HepG2 (cell line): Measurements from ENCODE around the gene DAGLB. TPM values are rescaled to one million over a fixed set of nuclear protein-coding genes. Genes with fewer than 3 reads are reported as not detected.

Experiments
- GABPA ChIP-seq, 2 experiments: IDR thresholded peaks; 2 replicates each; pipeline ENCODE4 v1.6.1; 2011 to 2016; ENCODE audit warnings: low read depth in 2 of 2, low read length in 1 of 2, missing biosample characterization in 1 of 2, missing genetic modification characterization in 1 of 2
- HNF4A ChIP-seq: sonication (generic); formaldehyde crosslinking; IDR thresholded peaks from 2 replicates; pipeline ENCODE4 v1.4.0; 2020; ENCODE audit warnings: missing genetic modification reagents
- JUN ChIP-seq: sonication (generic); formaldehyde crosslinking; IDR thresholded peaks from 2 replicates; pipeline ENCODE4 v1.4.0; 2020; ENCODE audit warnings: mild to moderate bottlenecking, missing genetic modification reagents
- KDM1A ChIP-seq: IDR thresholded peaks from 2 replicates; pipeline ENCODE4 v1.6.1; 2016; ENCODE audit warnings: missing compliant biosample characterization
- MZF1 ChIP-seq: sonication (generic); formaldehyde crosslinking; IDR thresholded peaks from 2 replicates; pipeline ENCODE4 v1.8.1; 2023; ENCODE audit warnings: mild to moderate bottlenecking, missing genetic modification reagents, borderline replicate concordance
- NR1H2 ChIP-seq: sonication (generic); formaldehyde crosslinking; IDR thresholded peaks from 2 replicates; pipeline ENCODE4 v1.8.1; 2022; ENCODE audit warnings: low read depth, missing genetic modification reagents, borderline replicate concordance
- SKI ChIP-seq: fragments of 450-650 bp; IDR thresholded peaks from one replicate; pipeline ENCODE4 v1.6.1; 2018; ENCODE audit warnings: mild to moderate bottlenecking; ENCODE audit not compliant: partially characterized antibody
- SOX13 ChIP-seq, 3 experiments: fragments of 450-650 bp in 1 of 3; sonication (generic) in 1 of 3; formaldehyde crosslinking in 1 of 3; IDR thresholded peaks in 2 of 3; conservative IDR thresholded peaks in 1 of 3; 2 replicates each; pipeline versions ENCODE4 v1.5.0 to v1.6.1; 2016 to 2020; ENCODE audit warnings: antibody characterized with exemption in 1 of 3, mild to moderate bottlenecking in 1 of 3, missing compliant biosample characterization in 1 of 3, missing genetic modification reagents in 1 of 3, moderate library complexity in 1 of 3
- STAT5B ChIP-seq: sonication (generic); formaldehyde crosslinking; IDR thresholded peaks from 2 replicates; pipeline ENCODE4 v1.4.0; 2020; ENCODE audit warnings: missing genetic modification reagents
- SUZ12 ChIP-seq: fragments of 150-350 bp; IDR thresholded peaks from 2 replicates; pipeline ENCODE4 v1.6.1; 2014; ENCODE audit warnings: low read depth, low read length
- TARDBP ChIP-seq: sonication (generic); formaldehyde crosslinking; IDR thresholded peaks from 2 replicates; pipeline ENCODE4 v1.8.0; 2022; ENCODE audit warnings: mild to moderate bottlenecking, missing genetic modification reagents
- TEAD3 ChIP-seq: optimal IDR thresholded peaks from 2 replicates; pipeline ENCODE3; 2016; ENCODE audit warnings: borderline replicate concordance
- ZFP82 ChIP-seq: sonication (generic); formaldehyde crosslinking; IDR thresholded peaks from 2 replicates; pipeline ENCODE4 v1.5.1; 2020; ENCODE audit warnings: mild to moderate bottlenecking, missing genetic modification reagents, borderline replicate concordance
- ZFYVE20 ChIP-seq: sonication (generic); formaldehyde crosslinking; IDR thresholded peaks from 2 replicates; pipeline ENCODE4 v1.8.0; 2023; ENCODE audit warnings: low read depth, mild to moderate bottlenecking, moderate library complexity, missing genetic modification reagents, borderline replicate concordance
- ZMAT3 ChIP-seq: sonication (generic); formaldehyde crosslinking; conservative IDR thresholded peaks from 2 replicates; pipeline ENCODE4 v1.7.0; 2021; ENCODE audit warnings: missing genetic modification reagents
- ZNF432 ChIP-seq: sonication (generic); formaldehyde crosslinking; IDR thresholded peaks from 2 replicates; pipeline ENCODE4 v1.5.0; 2020; ENCODE audit warnings: missing genetic modification reagents, mild to moderate bottlenecking, borderline replicate concordance
- ZNF451 ChIP-seq: sonication (generic); formaldehyde crosslinking; IDR thresholded peaks from 2 replicates; pipeline ENCODE4 v1.5.0; 2020; ENCODE audit warnings: mild to moderate bottlenecking, missing genetic modification reagents
- ZNF614 ChIP-seq: IDR thresholded peaks from 2 replicates; pipeline ENCODE4 v1.6.1; 2018; ENCODE audit warnings: missing biosample characterization, missing genetic modification reagents, inconsistent platforms, borderline replicate concordance
- ZNF616 ChIP-seq: sonication (generic); formaldehyde crosslinking; IDR thresholded peaks from 2 replicates; pipeline ENCODE4 v1.5.0; 2020; ENCODE audit warnings: low read depth, mild to moderate bottlenecking, missing genetic modification reagents
- ZNF749 ChIP-seq: sonication (generic); formaldehyde crosslinking; IDR thresholded peaks from 2 replicates; pipeline ENCODE4 v1.8.0; 2022; ENCODE audit warnings: mild to moderate bottlenecking, missing genetic modification reagents, moderate library complexity, borderline replicate concordance
- ZNF773 ChIP-seq: sonication (generic); formaldehyde crosslinking; IDR thresholded peaks from 2 replicates; pipeline ENCODE4 v1.4.0; 2020; ENCODE audit warnings: missing genetic modification reagents, borderline replicate concordance
- polyA plus RNA-seq, 8 experiments: library from polyadenylated mRNA; depleted of rRNA in 3 of 8; stranded (reverse) in 7 of 8; unstranded in 1 of 8; fragments of >200 nt; fragmentation: Illumina TruSeq in 4 of 8; extraction: Trizol in 4 of 8; gene quantifications; 2 replicates each; pipeline versions ENCODE4 v1.2.1 to v1.2.3, GENCODE V29; 2011 to 2016; ENCODE audit warnings: low read depth in 4 of 8, missing spikeins in 1 of 8, mixed read lengths in 1 of 8; ENCODE audit not compliant: insufficient read depth in 1 of 8
- total RNA-seq, 5 experiments: library from RNA; depleted of rRNA; stranded (reverse); fragments of >200 nt; fragmentation: Illumina TruSeq; extraction: Trizol; gene quantifications; 2 replicates each; pipeline ENCODE4 v1.2.3, GENCODE V29; 2016; ENCODE audit warnings: low read depth in 1 of 5
- TF ChIP-seq, protein P1 (sequence below), 2 experiments: sonication (generic) in 1 of 2; formaldehyde crosslinking in 1 of 2; IDR thresholded peaks; 2 replicates each; pipeline versions ENCODE4 v1.4.0 to v1.6.1; 2016 to 2020; ENCODE audit warnings: borderline replicate concordance in 1 of 2, low read depth in 1 of 2, mild to moderate bottlenecking in 1 of 2, missing genetic modification reagents in 1 of 2
- TF ChIP-seq, protein P2 (sequence below): sonication (generic); formaldehyde crosslinking; IDR thresholded peaks from 2 replicates; pipeline ENCODE4 v1.5.0; 2020; ENCODE audit warnings: mild to moderate bottlenecking, missing genetic modification reagents, borderline replicate concordance
- TF ChIP-seq, protein P3 (sequence below): sonication (generic); formaldehyde crosslinking; IDR thresholded peaks from 2 replicates; pipeline ENCODE4 v1.5.0; 2020; ENCODE audit warnings: missing genetic modification reagents

DAGLB gene
- total and polyA plus RNA-seq, 2 of the 13 experiments (the other 11 are each of a cell fraction or from before 2014, with no cell fraction given), result 7.9 to 9.8 TPM

DNA sequence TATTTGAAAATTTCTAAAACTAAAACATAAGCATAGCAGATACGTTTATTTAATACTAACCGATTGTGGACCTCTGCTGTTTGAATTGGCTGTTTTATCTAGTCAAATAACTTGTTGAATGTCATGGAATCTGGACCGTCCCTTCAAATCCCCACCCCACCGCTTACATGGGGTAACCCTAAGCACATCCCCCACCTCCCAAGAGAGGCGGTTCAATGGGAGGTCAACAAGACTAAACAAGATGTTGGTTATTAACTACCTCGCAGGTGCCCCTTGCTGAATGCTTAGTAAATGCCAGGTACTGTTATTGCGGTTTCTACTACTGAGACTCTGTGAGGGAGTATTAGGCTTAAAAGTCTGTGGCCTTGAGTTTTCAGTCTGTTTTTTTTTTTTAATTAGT is 70.9 kb downstream of the DAGLB start (continued):
- TF ChIP-seq ZNF616 (CRISPR knock-in tag) (no peak), HNF4A (CRISPR knock-in tag) (peak; percentile 45), TEAD3 (CRISPR knock-in tag) (peak; percentile 60), KDM1A (CRISPR knock-in tag) (no peak), TARDBP (CRISPR knock-in tag) (0 out of 2 replicates have a peak, but pooled peaks have one; percentile 27), ZNF614 (CRISPR knock-in tag) (no peak), ZNF773 (CRISPR knock-in tag) (no peak), ZFYVE20 (CRISPR knock-in tag) (no peak), ZNF432 (CRISPR knock-in tag) (no peak), SUZ12 (no peak), SKI (no peak), SOX13 (IDR thresholded peaks at IDR 0.05) (no peak), SOX13 (CRISPR knock-in tag; conservative IDR thresholded peaks at IDR 0.05 in 1 of 2, IDR thresholded peaks at IDR 0.05 in 1 of 2) (peak in 1 of 2 experiments; percentile 73; a peak in 2 of 4 replicates), MZF1 (no peak), NR1H2 (CRISPR knock-in tag) (no peak), GABPA (IDR thresholded peaks at IDR 0.05; ENCODE audit: low read depth, low read length) (no peak), GABPA (CRISPR knock-in tag; IDR thresholded peaks at IDR 0.05; ENCODE audit: low read depth) (no peak), ZMAT3 (CRISPR knock-in tag) (no peak), STAT5B (no peak), JUN (CRISPR knock-in tag) (no peak), ZFP82 (CRISPR knock-in tag) (no peak), ZNF749 (CRISPR knock-in tag) (no peak), ZNF451 (CRISPR knock-in tag) (no peak)
- TF ChIP-seq, protein P1, sequence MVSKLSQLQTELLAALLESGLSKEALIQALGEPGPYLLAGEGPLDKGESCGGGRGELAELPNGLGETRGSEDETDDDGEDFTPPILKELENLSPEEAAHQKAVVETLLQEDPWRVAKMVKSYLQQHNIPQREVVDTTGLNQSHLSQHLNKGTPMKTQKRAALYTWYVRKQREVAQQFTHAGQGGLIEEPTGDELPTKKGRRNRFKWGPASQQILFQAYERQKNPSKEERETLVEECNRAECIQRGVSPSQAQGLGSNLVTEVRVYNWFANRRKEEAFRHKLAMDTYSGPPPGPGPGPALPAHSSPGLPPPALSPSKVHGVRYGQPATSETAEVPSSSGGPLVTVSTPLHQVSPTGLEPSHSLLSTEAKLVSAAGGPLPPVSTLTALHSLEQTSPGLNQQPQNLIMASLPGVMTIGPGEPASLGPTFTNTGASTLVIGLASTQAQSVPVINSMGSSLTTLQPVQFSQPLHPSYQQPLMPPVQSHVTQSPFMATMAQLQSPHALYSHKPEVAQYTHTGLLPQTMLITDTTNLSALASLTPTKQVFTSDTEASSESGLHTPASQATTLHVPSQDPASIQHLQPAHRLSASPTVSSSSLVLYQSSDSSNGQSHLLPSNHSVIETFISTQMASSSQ (IDR thresholded peaks at IDR 0.05; ENCODE audit: low read depth), result peak; percentile 78
- TF ChIP-seq, protein P1 (CRISPR knock-in tag; IDR thresholded peaks at IDR 0.05; ENCODE audit: borderline replicate concordance), result peak; percentile 71; the same call in 1 of the 2 replicates
- TF ChIP-seq, protein P2, sequence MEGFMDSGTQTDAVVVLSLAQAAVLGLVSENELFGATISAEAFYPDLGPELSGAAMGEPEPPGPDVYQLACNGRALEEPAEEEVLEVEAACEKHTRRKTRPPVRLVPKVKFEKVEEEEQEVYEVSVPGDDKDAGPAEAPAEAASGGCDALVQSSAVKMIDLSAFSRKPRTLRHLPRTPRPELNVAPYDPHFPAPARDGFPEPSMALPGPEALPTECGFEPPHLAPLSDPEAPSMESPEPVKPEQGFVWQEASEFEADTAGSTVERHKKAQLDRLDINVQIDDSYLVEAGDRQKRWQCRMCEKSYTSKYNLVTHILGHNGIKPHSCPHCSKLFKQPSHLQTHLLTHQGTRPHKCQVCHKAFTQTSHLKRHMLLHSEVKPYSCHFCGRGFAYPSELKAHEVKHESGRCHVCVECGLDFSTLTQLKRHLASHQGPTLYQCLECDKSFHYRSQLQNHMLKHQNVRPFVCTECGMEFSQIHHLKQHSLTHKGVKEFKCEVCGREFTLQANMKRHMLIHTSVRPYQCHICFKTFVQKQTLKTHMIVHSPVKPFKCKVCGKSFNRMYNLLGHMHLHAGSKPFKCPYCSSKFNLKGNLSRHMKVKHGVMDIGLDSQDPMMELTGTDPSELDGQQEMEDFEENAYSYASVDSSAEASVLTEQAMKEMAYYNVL, result no peak
- TF ChIP-seq, protein P3, sequence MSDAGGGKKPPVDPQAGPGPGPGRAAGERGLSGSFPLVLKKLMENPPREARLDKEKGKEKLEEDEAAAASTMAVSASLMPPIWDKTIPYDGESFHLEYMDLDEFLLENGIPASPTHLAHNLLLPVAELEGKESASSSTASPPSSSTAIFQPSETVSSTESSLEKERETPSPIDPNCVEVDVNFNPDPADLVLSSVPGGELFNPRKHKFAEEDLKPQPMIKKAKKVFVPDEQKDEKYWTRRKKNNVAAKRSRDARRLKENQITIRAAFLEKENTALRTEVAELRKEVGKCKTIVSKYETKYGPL (CRISPR knock-in tag), result no peak
